Heart left ventricle (tissue), 16 donors: ENCODE measurements around the gene SLBP. TPM values are rescaled to one million over a fixed set of nuclear protein-coding genes. Genes with fewer than 3 reads are reported as not detected.

Experiments
- ATAC-seq, 4 donors: fragments of 200-7000 bp; cut with Tn5 transposase; one replicate each; pipeline ENCODE4 v1.9.1; 2020 to 2022; ENCODE audit warnings: moderate library complexity in 4 of 4, mild to moderate bottlenecking in 3 of 4, moderate number of reproducible peaks in 1 of 4
- DNase-seq, 5 donors: peaks; one replicate each; pipeline ENCODE4 v3.0.0-alpha.2; 2020
- H3K27ac ChIP-seq, 12 donors: fragments of 200-600 bp; sonication (generic) in 4 of 12; one replicate each; pipeline versions ENCODE4 v1.5.0 to v1.8.0; 2016 to 2022; ENCODE audit warnings: mild to moderate bottlenecking in 2 of 12
- H3K27me3 ChIP-seq, 9 donors: fragments of 200-600 bp; sonication (generic) in 2 of 9; one replicate each; pipeline versions ENCODE4 v1.5.1 to v1.8.0; 2016 to 2022; ENCODE audit warnings: mild to moderate bottlenecking in 3 of 9
- H3K36me3 ChIP-seq, 9 donors: fragments of 200-600 bp; sonication (generic) in 2 of 9; one replicate each; pipeline versions ENCODE4 v1.5.0 to v1.8.0; 2018 to 2022; ENCODE audit warnings: mild to moderate bottlenecking in 2 of 9
- H3K4me1 ChIP-seq, 12 donors: fragments of 200-600 bp; sonication (generic) in 4 of 12; one replicate each; pipeline versions ENCODE4 v1.5.0 to v1.8.0; 2016 to 2022; ENCODE audit warnings: mild to moderate bottlenecking in 3 of 12
- H3K4me3 ChIP-seq, 12 donors: fragments of 200-600 bp; sonication (generic) in 4 of 12; one replicate each; pipeline versions ENCODE4 v1.5.0 to v1.8.0; 2017 to 2022; ENCODE audit warnings: mild to moderate bottlenecking in 9 of 12, moderate library complexity in 4 of 12
- H3K9me3 ChIP-seq, 12 donors: fragments of 200-600 bp; sonication (generic) in 4 of 12; one replicate each; pipeline versions ENCODE4 v1.5.0 to v1.8.0; 2016 to 2022; ENCODE audit warnings: mild to moderate bottlenecking in 1 of 12
- CTCF ChIP-seq, 12 donors: fragments of 200-600 bp; sonication (generic) in 4 of 12; IDR thresholded peaks; one replicate each; pipeline versions ENCODE4 v1.5.0 to v1.8.0; 2018 to 2022; ENCODE audit warnings: antibody characterized with exemption in 12 of 12, mild to moderate bottlenecking in 5 of 12
- POLR2A ChIP-seq, 2 donors: fragments of 450-650 bp; IDR thresholded peaks; one replicate each; pipeline ENCODE4 v1.6.1; 2017; ENCODE audit warnings: antibody characterized with exemption in 2 of 2, mild to moderate bottlenecking in 2 of 2, moderate library complexity in 2 of 2
- WGBS, 4 donors: extraction: QIAGEN DNeasy Blood & Tissue Kit in 2 of 4; methylation state at CpG; one replicate each; pipeline versions ENCODE4 v1.1.5 to v1.1.7; 2013 to 2018; 5-methylcytosine and 5-hydroxymethylcytosine counted together
- intact Hi-C, 10 donors: fragments of 100-400 bp; cut with DNase I; formaldehyde crosslinking; loops; one replicate each; pipeline versions ENCODE4 v1.11.1 to v1.14.2; 2022
- polyA plus RNA-seq, 2 donors: library from polyadenylated mRNA; stranded (reverse); fragments of 200-250 nt; gene quantifications; one replicate each; pipeline ENCODE4 v1.2.3, GENCODE V29; 2013
- total RNA-seq, 9 donors: library from RNA; depleted of rRNA in 2 of 9; stranded (reverse); fragments of >200 nt in 2 of 9; fragmentation: NEBNext Ultra II Directional in 3 of 9; extraction: Animal tissue kit (Norgen Biotek cat#: 25700) in 3 of 9; gene quantifications; one replicate each; pipeline versions ENCODE4 v1.1.0 to v1.2.4, GENCODE V29; 2016 to 2023
- donor health status: ischemic (EF 13 %, LVEDD 7.1; RV severe dilation, severe dysfunction).
- donor health status: healthy with polysubstance abuse.
- donor health status: DM: no; HTN: yes; CAD: no.
- donor health status: DM: no; HTN: no; CAD: no.
- donor health status: ischemic (EF 25% LVEDD 6.9; RV normal size, moderate dysfunction).
- donor health status: ischemic (EF 25% LVEDD 5.7; RV mildly dilated, moderate dysfunction).
- donor health status: healthy.
- donor health status: DM: yes; HTN: yes; CAD: no.
- donor health status: ischemic (EF 35%, LVEDD 5.7; RV mildly dilated, moderate dysfunction).
- donor health status: nonischemic (EF 11% LVEDD 7.7; RV severe dilation, severe dysfunction).
- donor health status: DM: yes; HTN: yes; CAD: no.
- donor health status: PGD.
- donor health status: ischemic (EF 29% LVEDD 5.4; RV normal size, mild dysfunction).
- donor health status: nonischemic (EF 23%, LVEDD 6.1; RV moderate dilation, normal function).

SLBP gene
- total and polyA plus RNA-seq, 11 donors: 7.2 to 27.7 (median 11.7) TPM

DNA sequence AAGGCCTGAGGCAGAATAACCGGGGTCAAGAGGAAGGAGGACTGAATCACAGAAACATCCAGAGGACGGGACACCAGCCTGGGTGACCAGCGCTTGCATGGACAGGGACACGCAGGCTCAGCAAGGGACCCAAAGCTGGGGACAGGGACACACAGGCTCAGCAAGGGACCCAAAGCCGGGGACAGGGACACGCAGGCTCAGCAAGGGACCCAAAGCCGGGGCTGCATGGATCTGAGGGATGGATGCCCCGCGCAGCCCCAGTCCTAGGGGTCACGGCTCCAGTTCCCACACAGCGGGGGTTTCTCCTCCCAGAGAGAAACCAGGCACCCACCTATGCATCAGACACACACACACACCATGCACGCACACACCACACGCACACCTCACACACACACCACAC is 60.5 kb downstream of the SLBP start:
- no peaks in the 10 kb centered on the region for H3K4me1 ChIP-seq
- TF ChIP-seq CTCF (IDR thresholded peaks at IDR 0.05) (no peak), POLR2A (IDR thresholded peaks at IDR 0.05) (no peak)
- no peaks in the 10 kb centered on the region for H3K36me3 ChIP-seq
- WGBS, 4 donors: 87 to 99% (median 96%) methylated on average over 13 of the region's 13 CpGs
- intact Hi-C loops: no loop called here
- no peak overlapping the region for H3K27ac ChIP-seq
- ATAC-seq (no peak), DNase-seq (no peak)
- H3K4me3 ChIP-seq: no peak overlapping the region
- no peaks in the 10 kb centered on the region for H3K9me3 ChIP-seq
- no peaks in the 10 kb centered on the region for H3K27me3 ChIP-seq

- intact Hi-C loops: no loop called here
These were observed 63.2 kb downstream of the SLBP start for GRCh38 chr4:1648962-1649361.

GRCh38 chr4:1647432-1647831 is 64.7 kb downstream of the SLBP start:
- WGBS, 4 donors: 82 to 91% (median 87%) methylated on average over 19 of the region's 19 CpGs
- TF ChIP-seq POLR2A (IDR thresholded peaks at IDR 0.05) (no peak), CTCF (IDR thresholded peaks at IDR 0.05) (no peak)
- H3K9me3 ChIP-seq: no peaks in the 10 kb centered on the region
- H3K4me1 ChIP-seq: peaks cover 0 to 12% (median 1%) of the 10 kb centered on the region in 12 donors
- H3K27me3 ChIP-seq: no peaks in the 10 kb centered on the region
- DNase-seq (no peak), ATAC-seq (no peak)
- no peak overlapping the region for H3K27ac ChIP-seq
- intact Hi-C loops: no loop called here
- no peaks in the 10 kb centered on the region for H3K36me3 ChIP-seq
- H3K4me3 ChIP-seq: no peak overlapping the region

More at GRCh38 chr4:1648962-1649361, 63.2 kb downstream of the SLBP start:
- no peak overlapping the region for H3K4me3 ChIP-seq
- no peaks in the 10 kb centered on the region for H3K9me3 ChIP-seq
- 68 to 83% (median 73%) methylated on average over 3 of the region's 3 CpGs for WGBS, 4 donors
- DNase-seq (no peak), ATAC-seq (no peak)
- no peaks in the 10 kb centered on the region for H3K27me3 ChIP-seq
- H3K4me1 ChIP-seq: peaks cover 0 to 12% (median 1%) of the 10 kb centered on the region in 12 donors
- no peaks in the 10 kb centered on the region for H3K36me3 ChIP-seq
- no peak overlapping the region for H3K27ac ChIP-seq
- no peak for TF ChIP-seq POLR2A (IDR thresholded peaks at IDR 0.05)
- TF ChIP-seq CTCF (IDR thresholded peaks at IDR 0.05): no peak

DNA sequence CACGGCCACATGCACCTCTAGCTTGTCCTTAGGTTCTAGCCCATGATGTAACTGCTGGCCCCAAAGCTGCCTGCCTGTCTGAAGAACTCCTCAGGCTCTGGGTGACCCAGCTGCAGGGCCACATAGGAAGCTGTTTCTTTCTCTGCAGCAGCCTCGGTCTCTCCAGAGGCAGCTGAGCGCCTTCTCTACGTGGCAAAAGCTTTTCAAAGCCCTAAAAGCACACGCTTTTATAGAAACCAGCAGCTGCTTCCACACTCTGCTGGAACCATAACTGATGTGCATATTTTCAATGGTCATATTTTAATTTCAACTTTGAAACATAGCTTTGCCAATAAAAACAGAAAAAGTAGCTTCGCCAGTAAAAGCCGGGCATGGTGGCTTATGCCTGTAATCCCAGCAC is 65.4 kb downstream of the SLBP start:
- peak in 1 of 5 donors; percentile 17 for DNase-seq
- Histone ChIP-seq H3K4me3 (no peak overlapping the region), H3K4me1 (peaks cover 0 to 12% (median 1%) of the 10 kb centered on the region in 12 donors), H3K27me3 (no peaks in the 10 kb centered on the region), H3K9me3 (no peaks in the 10 kb centered on the region), H3K36me3 (no peaks in the 10 kb centered on the region), H3K27ac (no peak overlapping the region)
- WGBS, 4 donors: 81 to 88% (median 84%) methylated on average over 7 of the region's 7 CpGs
- intact Hi-C loops: no loop called here
- no peak for ATAC-seq
- TF ChIP-seq POLR2A (IDR thresholded peaks at IDR 0.05) (no peak), CTCF (IDR thresholded peaks at IDR 0.05) (no peak)
